ENCODE results near the gene FLNB. TPM values are rescaled to one million over a fixed set of nuclear protein-coding genes. Genes with fewer than 3 reads are reported as not detected.

The FLNB gene
- total RNA-seq, 1 experiment from 2014 or later, result 83.4 TPM

GRCh38 chr3:58198362-58198761, 190.1 kb downstream of the FLNB start:
- no peaks in the 10 kb centered on the region for H3K9me3 ChIP-seq (ENCODE audit: control insufficient read depth, low read depth, low read length)
- H3K9ac ChIP-seq (ENCODE audit: extremely low read depth, insufficient read length, low read length), result no peak overlapping the region
- no peak overlapping the region for H3K14ac ChIP-seq (ENCODE audit: insufficient read depth, low read length)
- WGBS (ENCODE audit: extremely low coverage, insufficient read length, low lambda C conversion rate), result no CpG with 5 or more reads among the region's 8 CpGs
- no peaks in the 10 kb centered on the region for H4K20me1 ChIP-seq (ENCODE audit: control insufficient read depth, insufficient read depth, insufficient read length)
- no peak overlapping the region for H3K4ac ChIP-seq (ENCODE audit: low read depth, low read length)
- no peak overlapping the region for H2BK5ac ChIP-seq (ENCODE audit: insufficient read length, low read length)
- Mint-ChIP-seq H3K27ac (no peak overlapping the region), H3K4me1 (no peaks in the 10 kb centered on the region), H3K4me3 (no peak overlapping the region), H3K9me3 (peaks cover 0 to 2% of the 10 kb centered on the region in 2 experiments; a peak in 2 of 5 replicates), H3K36me3 (ENCODE audit: insufficient read depth in 1 of 3, low read depth in 3 of 3) (no peaks in the 10 kb centered on the region), H3K27me3 (ENCODE audit: low read depth) (peaks cover 6% of the 10 kb centered on the region)
- no peak for TF ChIP-seq CTCF (conservative IDR thresholded peaks at IDR 0.05)
- no peak overlapping the region for H3K18ac ChIP-seq (ENCODE audit: insufficient read length, low read depth, low read length)
- H3K27ac ChIP-seq (ENCODE audit: insufficient read length, low read depth, low read length), result no peak overlapping the region
- no peak overlapping the region for H3K56ac ChIP-seq (ENCODE audit: insufficient read length, low read depth, low read length)
- H3K23me2 ChIP-seq (ENCODE audit: insufficient read length, low read depth, low read length, poor library complexity, severe bottlenecking), result no peaks in the 10 kb centered on the region
- H2BK120ac ChIP-seq (ENCODE audit: low read depth, low read length, poor library complexity, severe bottlenecking), result no peak overlapping the region
- no peaks in the 10 kb centered on the region for H3K79me1 ChIP-seq (ENCODE audit: insufficient read depth, low read depth, low read length, poor library complexity, severe bottlenecking)
- H2AK5ac ChIP-seq (ENCODE audit: insufficient read length, low read length), result no peak overlapping the region
- H3K4me1 ChIP-seq (ENCODE audit: insufficient read depth, low read length), result no peaks in the 10 kb centered on the region
- H3K27me3 ChIP-seq (ENCODE audit: insufficient read depth, low read length), result no peaks in the 10 kb centered on the region
- H2AFZ ChIP-seq (ENCODE audit: low read length), result no peak overlapping the region
- no peak overlapping the region for H3T11ph ChIP-seq (ENCODE audit: low read length)
- H3K4me2 ChIP-seq (ENCODE audit: insufficient read depth, insufficient read length, low read length), result no peak overlapping the region
- no peak overlapping the region for H4K5ac ChIP-seq (ENCODE audit: insufficient read length, low read depth, low read length)
- no peak overlapping the region for H2BK20ac ChIP-seq (ENCODE audit: low read depth, low read length, poor library complexity, severe bottlenecking)
- DNase-seq, result no peak
- no peak overlapping the region for H3K23ac ChIP-seq (ENCODE audit: insufficient read length, low read depth, low read length)
- H2BK15ac ChIP-seq (ENCODE audit: low read depth, low read length), result no peak overlapping the region
- no peaks in the 10 kb centered on the region for H3K79me2 ChIP-seq (ENCODE audit: insufficient read depth, low read length)
- H4K8ac ChIP-seq (replicated peaks; ENCODE audit: insufficient read length, low read depth, low read length), result no peak overlapping the region
- H4K91ac ChIP-seq (ENCODE audit: insufficient read length, low read depth, low read length), result no peak overlapping the region
- no peak overlapping the region for H2BK12ac ChIP-seq (ENCODE audit: insufficient read length, low read depth, low read length)

All from H9 (cell line).